Duodenal mucosa (tissue), 2 donors: ENCODE measurements around the gene TBC1D16.

Source experiments
- H3K27ac ChIP-seq: one replicate; pipeline ENCODE4 v1.7.0; 2013; ENCODE audit warnings: low read depth, low read length
- H3K27me3 ChIP-seq, 2 donors: one replicate each; pipeline ENCODE4 v1.7.0; 2013; ENCODE audit warnings: low read length in 2 of 2, control low read depth in 1 of 2; ENCODE audit not compliant: insufficient read depth in 2 of 2, control insufficient read depth in 1 of 2
- H3K36me3 ChIP-seq, 2 donors: one replicate each; pipeline ENCODE4 v1.7.0; 2013; ENCODE audit warnings: low read length in 2 of 2, control low read depth in 1 of 2; ENCODE audit not compliant: insufficient read depth in 2 of 2, control insufficient read depth in 1 of 2
- H3K4me1 ChIP-seq, 2 donors: one replicate each; pipeline ENCODE4 v1.7.0; 2013; ENCODE audit warnings: low read length in 2 of 2, control low read depth in 1 of 2; ENCODE audit not compliant: insufficient read depth in 2 of 2, control insufficient read depth in 1 of 2
- H3K4me3 ChIP-seq, 2 donors: one replicate each; pipeline ENCODE4 v1.7.0; 2013; ENCODE audit warnings: low read length in 2 of 2, low read depth in 1 of 2
- H3K9ac ChIP-seq, 2 donors: one replicate each; pipeline ENCODE4 v1.7.0; 2013; ENCODE audit warnings: low read length in 2 of 2, low read depth in 1 of 2
- H3K9me3 ChIP-seq, 2 donors: one replicate each; pipeline ENCODE4 v1.7.0; 2013; ENCODE audit warnings: low read length in 2 of 2, control low read depth in 1 of 2; ENCODE audit not compliant: control insufficient read depth in 1 of 2

Gene TBC1D16

GRCh38 chr17:79987935-79988184 lies 47.8 kb downstream of the TBC1D16 start:
- H3K4me3 ChIP-seq = peak overlapping the region in 1 of 2 donors; percentile 36
- no peaks in the 10 kb centered on the region for H3K27me3 ChIP-seq
- H3K9ac ChIP-seq = peak overlapping the region in 1 of 2 donors; percentile 25
- peak overlapping the region; percentile 64 for H3K27ac ChIP-seq
- H3K4me1 ChIP-seq = peaks cover 72 to 75% of the 10 kb centered on the region in 2 donors
- H3K36me3 ChIP-seq = no peaks in the 10 kb centered on the region
- no peaks in the 10 kb centered on the region for H3K9me3 ChIP-seq

GRCh38 chr17:79987187-79987934 lies 48.3 kb downstream of the TBC1D16 start:
- no peak overlapping the region for H3K27ac ChIP-seq
- H3K4me1 ChIP-seq = peaks cover 67 to 70% of the 10 kb centered on the region in 2 donors

DNA sequence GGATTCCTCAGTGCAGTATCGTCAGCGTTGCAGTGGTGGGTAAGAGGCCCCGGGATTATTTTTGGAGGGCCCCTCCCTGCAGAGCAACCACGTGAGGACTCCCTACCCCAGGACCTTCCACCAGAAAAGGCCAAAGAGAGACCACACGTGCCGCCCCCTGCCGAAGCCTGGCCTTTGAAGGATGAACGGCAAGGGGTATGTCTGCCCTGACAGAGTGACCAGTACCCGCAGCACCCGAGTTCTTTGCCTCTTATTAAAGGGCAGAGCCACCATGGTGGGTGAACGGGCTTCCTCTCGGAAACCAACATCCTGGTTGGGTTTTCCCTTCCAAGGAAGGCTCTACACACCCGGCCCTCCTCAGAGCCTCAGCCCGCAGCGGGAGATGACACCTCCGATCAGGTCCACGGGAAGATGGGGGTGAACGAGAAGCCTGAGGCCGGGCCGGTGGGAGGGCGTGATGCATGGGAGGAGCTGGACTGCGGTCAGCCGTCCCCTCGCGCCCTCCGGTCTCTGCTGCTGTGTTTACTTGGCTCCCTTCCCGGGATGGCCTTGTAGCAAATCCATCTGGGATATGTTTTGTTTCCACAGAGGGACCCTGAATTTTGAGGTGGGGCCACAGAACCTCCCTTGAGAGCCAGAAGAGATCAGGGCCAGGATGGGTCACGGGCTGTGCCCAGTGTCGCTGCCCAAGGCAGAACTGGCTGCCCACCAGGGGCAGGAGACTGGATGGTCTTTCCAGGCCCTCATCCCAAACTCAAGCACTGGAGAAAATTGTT lies 49.1 kb downstream of the TBC1D16 start:
- peaks cover 61 to 64% of the 10 kb centered on the region in 2 donors for H3K4me1 ChIP-seq
- no peaks in the 10 kb centered on the region for H3K36me3 ChIP-seq
- peak overlapping the region in 1 of 2 donors; percentile 39 for H3K4me3 ChIP-seq
- H3K9ac ChIP-seq = peak overlapping the region in 1 of 2 donors; percentile 32
- H3K27me3 ChIP-seq = no peaks in the 10 kb centered on the region
- no peaks in the 10 kb centered on the region for H3K9me3 ChIP-seq
- H3K27ac ChIP-seq = no peak overlapping the region

More at GRCh38 chr17:79987187-79987934, 48.3 kb downstream of the TBC1D16 start:
- H3K27me3 ChIP-seq = no peaks in the 10 kb centered on the region
- H3K4me3 ChIP-seq = peak overlapping the region in 1 of 2 donors; percentile 39
- no peaks in the 10 kb centered on the region for H3K36me3 ChIP-seq
- no peaks in the 10 kb centered on the region for H3K9me3 ChIP-seq
- H3K9ac ChIP-seq = peak overlapping the region in 1 of 2 donors; percentile 25

DNA sequence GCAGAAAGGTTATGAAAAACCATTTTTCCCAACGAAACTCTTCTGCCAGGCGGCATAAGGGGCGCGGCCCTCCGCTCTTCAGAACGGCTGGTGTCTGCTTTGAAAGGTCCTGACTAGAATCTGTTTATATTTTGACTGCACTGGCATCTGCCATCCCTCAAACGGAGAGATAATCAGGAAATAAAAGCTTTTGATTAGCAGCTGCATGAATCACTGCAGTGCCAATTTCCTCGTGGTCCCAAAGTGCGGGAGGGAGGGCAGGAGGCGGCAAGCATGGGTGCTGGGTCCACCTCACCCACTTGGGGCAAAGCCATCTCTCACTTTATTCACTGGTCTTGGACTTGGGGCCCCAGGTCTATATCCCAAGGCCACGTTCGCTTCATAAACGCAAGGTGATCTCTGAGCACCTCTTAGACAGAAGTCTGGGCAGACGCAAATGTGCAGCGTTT lies 49.7 kb downstream of the TBC1D16 start:
- H3K9ac ChIP-seq = peak overlapping the region in 1 of 2 donors; percentile 32
- no peaks in the 10 kb centered on the region for H3K27me3 ChIP-seq
- H3K4me3 ChIP-seq = no peak overlapping the region
- H3K27ac ChIP-seq = no peak overlapping the region
- peaks cover 56 to 60% of the 10 kb centered on the region in 2 donors for H3K4me1 ChIP-seq
- H3K36me3 ChIP-seq = no peaks in the 10 kb centered on the region
- H3K9me3 ChIP-seq = no peaks in the 10 kb centered on the region

- H3K9ac ChIP-seq = no peak overlapping the region
- H3K36me3 ChIP-seq = no peaks in the 10 kb centered on the region
- peaks cover 51 to 54% of the 10 kb centered on the region in 2 donors for H3K4me1 ChIP-seq
- no peak overlapping the region for H3K4me3 ChIP-seq
- H3K27ac ChIP-seq = no peak overlapping the region
- H3K9me3 ChIP-seq = no peaks in the 10 kb centered on the region
- H3K27me3 ChIP-seq = no peaks in the 10 kb centered on the region
These were observed 50.2 kb downstream of the TBC1D16 start for GRCh38 chr17:79985361-79985942.

DNA sequence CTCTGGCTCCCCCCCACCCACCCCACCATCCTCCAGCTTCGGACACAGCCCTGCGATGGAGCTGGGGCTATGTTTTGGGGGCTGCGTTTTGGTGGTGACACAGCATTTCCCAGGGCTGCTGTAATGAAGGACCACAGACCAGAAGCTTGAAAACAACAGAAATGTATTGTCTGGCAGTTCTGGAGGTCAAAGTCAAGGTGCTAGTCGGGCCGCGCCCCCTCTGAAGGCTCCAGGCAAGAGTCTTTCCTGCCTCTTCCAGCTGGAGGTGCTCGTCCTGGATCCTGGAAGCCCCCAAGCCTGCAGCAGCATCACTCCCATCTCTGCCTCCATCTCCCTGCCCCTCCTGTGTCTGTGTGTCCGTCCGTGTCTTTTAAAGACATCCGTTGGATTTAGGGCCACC lies 50.8 kb downstream of the TBC1D16 start:
- H3K4me1 ChIP-seq = peaks cover 45 to 49% of the 10 kb centered on the region in 2 donors
- no peak overlapping the region for H3K9ac ChIP-seq
- no peaks in the 10 kb centered on the region for H3K27me3 ChIP-seq
- no peaks in the 10 kb centered on the region for H3K9me3 ChIP-seq
- no peak overlapping the region for H3K4me3 ChIP-seq
- no peaks in the 10 kb centered on the region for H3K36me3 ChIP-seq
- H3K27ac ChIP-seq = no peak overlapping the region

- no peak overlapping the region for H3K4me3 ChIP-seq
- no peak overlapping the region for H3K9ac ChIP-seq
- no peaks in the 10 kb centered on the region for H3K9me3 ChIP-seq
- H3K36me3 ChIP-seq = no peaks in the 10 kb centered on the region
- no peak overlapping the region for H3K27ac ChIP-seq
- H3K27me3 ChIP-seq = no peaks in the 10 kb centered on the region
- peaks cover 39 to 42% of the 10 kb centered on the region in 2 donors for H3K4me1 ChIP-seq
These were observed 51.4 kb downstream of the TBC1D16 start for GRCh38 chr17:79984045-79984840.

- H3K36me3 ChIP-seq = no peaks in the 10 kb centered on the region
- H3K9ac ChIP-seq = no peak overlapping the region
- H3K4me1 ChIP-seq = peaks cover 32 to 34% of the 10 kb centered on the region in 2 donors
These were observed 52.2 kb downstream of the TBC1D16 start for GRCh38 chr17:79983456-79983855.

DNA sequence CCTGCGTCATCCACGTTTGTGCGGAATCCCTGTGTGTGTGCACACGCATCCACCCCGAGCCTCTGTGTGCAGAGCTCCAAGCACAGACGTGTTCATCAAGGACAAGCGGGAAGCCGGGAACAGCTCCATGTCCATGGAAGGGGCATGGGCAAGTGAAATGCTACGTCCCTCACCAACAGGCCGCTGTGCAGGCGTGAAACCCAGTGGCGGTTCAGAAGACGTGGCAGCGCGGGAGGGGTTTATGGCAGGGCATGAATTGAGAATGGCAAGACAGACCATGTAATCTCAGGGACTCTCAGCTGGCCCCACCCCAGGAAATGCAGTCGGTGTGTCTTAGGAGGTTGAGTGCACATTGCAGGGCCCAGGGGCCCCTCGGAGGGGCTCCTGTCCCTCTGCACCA lies 52.7 kb downstream of the TBC1D16 start:
- Histone ChIP-seq H3K9ac (no peak overlapping the region), H3K9me3 (no peaks in the 10 kb centered on the region), H3K36me3 (no peaks in the 10 kb centered on the region), H3K4me3 (no peak overlapping the region), H3K27ac (no peak overlapping the region), H3K27me3 (no peaks in the 10 kb centered on the region), H3K4me1 (peaks cover 27 to 30% of the 10 kb centered on the region in 2 donors)

More at GRCh38 chr17:79983456-79983855, 52.2 kb downstream of the TBC1D16 start:
- no peaks in the 10 kb centered on the region for H3K27me3 ChIP-seq
- no peak overlapping the region for H3K27ac ChIP-seq
- H3K9me3 ChIP-seq = no peaks in the 10 kb centered on the region
- no peak overlapping the region for H3K4me3 ChIP-seq
